H1 (cell line): ENCODE data around the gene SPIB. TPM values are rescaled to one million over a fixed set of nuclear protein-coding genes. Genes with fewer than 3 reads are reported as not detected.

Experiments
- CTCF ChIA-PET: fragments of 300-600 bp; sonication (Branson Sonifier 250); formaldehyde crosslinking; loops from one replicate; lab custom pipeline; 2021; ENCODE audit not compliant: partially characterized antibody; lab: Charles Lee
- POLR2A ChIA-PET: fragments of 300-600 bp; sonication (Branson Sonifier 250); formaldehyde crosslinking; loops from one replicate; lab custom pipeline; 2021; ENCODE audit warnings: inconsistent platforms; ENCODE audit not compliant: partially characterized antibody; lab: Charles Lee
- DNase-seq, 2 experiments: peaks; one replicate each; pipeline versions ENCODE4 v3.0.0 to v3.0.0-alpha.2; 2010 to 2022; ENCODE audit warnings: low spot score in 2 of 2, low read depth in 1 of 2, mixed read lengths in 1 of 2
- FAIRE-seq: peaks from 2 replicates; lab custom pipeline; 2011; peaks lifted over from hg19 to GRCh38; lab: Jason Lieb, UNC
- H2AFZ ChIP-seq: 2 replicates; pipeline ENCODE4 v1.8.1; 2012; ENCODE audit warnings: low read length, inconsistent platforms
- H2AK5ac ChIP-seq: 2 replicates; pipeline ENCODE4 v1.6.1; 2013; ENCODE audit warnings: low read depth, low read length
- H2BK120ac ChIP-seq: replicated peaks from 2 replicates; pipeline ENCODE3; 2013; ENCODE audit warnings: low read depth, low read length, inconsistent platforms
- H2BK12ac ChIP-seq: 2 replicates; pipeline ENCODE4 v1.6.1; 2013; ENCODE audit warnings: low read depth, low read length
- H2BK15ac ChIP-seq: 2 replicates; pipeline ENCODE4 v1.6.1; 2013; ENCODE audit warnings: low read length
- H2BK20ac ChIP-seq: 2 replicates; pipeline ENCODE4 v1.6.1; 2013; ENCODE audit warnings: low read length
- H2BK5ac ChIP-seq: 2 replicates; pipeline ENCODE4 v1.6.1; 2013; ENCODE audit warnings: low read depth, low read length
- H3K14ac ChIP-seq: 2 replicates; pipeline ENCODE4 v1.6.1; 2013; ENCODE audit warnings: inconsistent platforms; ENCODE audit not compliant: insufficient read length
- H3K18ac ChIP-seq: 2 replicates; pipeline ENCODE4 v1.6.1; 2013; ENCODE audit warnings: low read length; ENCODE audit errors: extremely low read depth
- H3K23ac ChIP-seq: 2 replicates; pipeline ENCODE4 v1.6.1; 2013; ENCODE audit warnings: inconsistent platforms; ENCODE audit not compliant: insufficient read length
- H3K23me2 ChIP-seq: 2 replicates; pipeline ENCODE4 v1.6.1; 2013; ENCODE audit warnings: low read depth, low read length
- H3K27ac ChIP-seq: 2 replicates; pipeline ENCODE4 v1.6.1; 2011; ENCODE audit warnings: low read depth, low read length, inconsistent platforms
- H3K27me3 ChIP-seq, 4 experiments: replicated peaks in 1 of 4; 1 replicate in 1 of 4; 2 replicates in 3 of 4; pipeline versions ENCODE4 v1.6.1 to v1.8.1; 2011 to 2013; ENCODE audit warnings: low read length in 3 of 4, mild to moderate bottlenecking in 3 of 4, inconsistent platforms in 2 of 4, mixed read lengths in 2 of 4, moderate library complexity in 1 of 4; ENCODE audit not compliant: control insufficient read depth in 3 of 4, insufficient read depth in 3 of 4; ENCODE audit errors: extremely low read depth in 1 of 4
- H3K36me3 ChIP-seq, 4 experiments: 2 replicates each; pipeline versions ENCODE4 v1.6.1 to v1.8.1; 2011 to 2013; ENCODE audit warnings: mild to moderate bottlenecking in 4 of 4, low read length in 3 of 4, moderate library complexity in 2 of 4, control low read depth in 1 of 4, inconsistent platforms in 1 of 4; ENCODE audit not compliant: insufficient read depth in 4 of 4, control insufficient read depth in 2 of 4
- H3K4ac ChIP-seq: replicated peaks from 2 replicates; pipeline ENCODE3; 2013; ENCODE audit warnings: low read length, low read depth, mixed read lengths, inconsistent platforms; ENCODE audit not compliant: insufficient read length
- H3K4me1 ChIP-seq, 4 experiments: replicated peaks in 1 of 4; 1 replicate in 1 of 4; 2 replicates in 3 of 4; pipeline versions ENCODE4 v1.6.1 to v1.8.1; 2011 to 2013; ENCODE audit warnings: low read length in 3 of 4, inconsistent platforms in 2 of 4, mixed read lengths in 1 of 4; ENCODE audit not compliant: insufficient read depth in 4 of 4, control insufficient read depth in 3 of 4
- H3K4me2 ChIP-seq, 2 experiments: 2 replicates each; pipeline versions ENCODE4 v1.6.1 to v1.8.1; 2011 to 2013; ENCODE audit warnings: low read depth in 2 of 2, low read length in 2 of 2, control low read depth in 1 of 2, inconsistent platforms in 1 of 2, mild to moderate bottlenecking in 1 of 2; ENCODE audit not compliant: insufficient read depth in 1 of 2
- H3K4me3 ChIP-seq, 4 experiments: fragments of 200-600, 300-600 bp in 1 of 4; sonication (generic), shearing (Covaris generic), sonication (Bioruptor Twin) in 1 of 4; 2 replicates each; pipeline versions ENCODE4 v1.5.1 to v1.8.1; 2011 to 2016; ENCODE audit warnings: low read length in 4 of 4, low read depth in 3 of 4, control low read depth in 2 of 4, inconsistent platforms in 2 of 4, mild to moderate bottlenecking in 2 of 4, mixed read lengths in 1 of 4, moderate library complexity in 1 of 4; ENCODE audit not compliant: insufficient read depth in 2 of 4; ENCODE audit errors: extremely low read depth in 1 of 4
- H3K56ac ChIP-seq: replicated peaks from 2 replicates; pipeline ENCODE3; 2013; ENCODE audit warnings: low read depth, mild to moderate bottlenecking, mixed read lengths, low read length, inconsistent platforms; ENCODE audit not compliant: insufficient read length
- H3K79me1 ChIP-seq: 2 replicates; pipeline ENCODE4 v1.6.1; 2013; ENCODE audit warnings: low read depth, low read length, control low read depth
- H3K79me2 ChIP-seq, 2 experiments: 2 replicates each; pipeline versions ENCODE4 v1.6.1 to v1.8.1; 2012 to 2013; ENCODE audit warnings: low read length in 2 of 2, mild to moderate bottlenecking in 2 of 2, inconsistent platforms in 1 of 2; ENCODE audit not compliant: insufficient read depth in 2 of 2, control insufficient read depth in 1 of 2
- H3K9ac ChIP-seq, 4 experiments: replicated peaks in 1 of 4; 1 replicate in 1 of 4; 2 replicates in 3 of 4; pipeline versions ENCODE4 v1.6.1 to v1.8.1; 2011 to 2013; ENCODE audit warnings: low read depth in 3 of 4, low read length in 3 of 4, control low read depth in 2 of 4, mild to moderate bottlenecking in 2 of 4, moderate library complexity in 2 of 4, inconsistent platforms in 1 of 4; ENCODE audit errors: extremely low read depth in 1 of 4
- H3K9me3 ChIP-seq, 2 experiments: 2 replicates each; pipeline versions ENCODE4 v1.6.1 to v1.8.1; 2012 to 2013; ENCODE audit warnings: mild to moderate bottlenecking in 2 of 2, moderate library complexity in 2 of 2, control low read depth in 1 of 2, inconsistent platforms in 1 of 2, low read depth in 1 of 2, low read length in 1 of 2, mixed read lengths in 1 of 2; ENCODE audit not compliant: insufficient read depth in 2 of 2
- H4K20me1 ChIP-seq, 2 experiments: replicated peaks in 1 of 2; 2 replicates each; pipeline versions ENCODE3 to v1.8.1; 2011 to 2013; ENCODE audit warnings: inconsistent platforms in 2 of 2, low read length in 2 of 2, mild to moderate bottlenecking in 1 of 2; ENCODE audit not compliant: insufficient read depth in 2 of 2, control insufficient read depth in 1 of 2
- H4K5ac ChIP-seq: 2 replicates; pipeline ENCODE4 v1.6.1; 2013; ENCODE audit warnings: low read length, low read depth, mixed read lengths, inconsistent platforms; ENCODE audit not compliant: insufficient read length
- H4K8ac ChIP-seq: 2 replicates; pipeline ENCODE4 v1.8.0; 2013; ENCODE audit warnings: mild to moderate bottlenecking, moderate library complexity, low read length, inconsistent platforms; ENCODE audit not compliant: insufficient read depth; ENCODE audit errors: extremely low read depth
- H4K91ac ChIP-seq: replicated peaks from 2 replicates; pipeline ENCODE3; 2013; ENCODE audit warnings: low read length, mixed read lengths, inconsistent platforms; ENCODE audit not compliant: insufficient read length
- BACH1 ChIP-seq: IDR thresholded peaks from 2 replicates; pipeline ENCODE4 v1.6.1; 2012; ENCODE audit warnings: low read length, improper control_type of control experiment
- BRCA1 ChIP-seq: IDR thresholded peaks from 2 replicates; pipeline ENCODE4 v1.6.1; 2012; ENCODE audit warnings: low read depth, low read length, improper control_type of control experiment
- CHD2 ChIP-seq: IDR thresholded peaks from 2 replicates; pipeline ENCODE4 v1.6.1; 2012; ENCODE audit warnings: low read length, improper control_type of control experiment
- EGR1 ChIP-seq: IDR thresholded peaks from 2 replicates; pipeline ENCODE4 v1.6.1; 2011; ENCODE audit warnings: low read depth, low read length, borderline replicate concordance
- EP300 ChIP-seq, 2 experiments: IDR thresholded peaks; 1 replicate in 1 of 2; 2 replicates in 1 of 2; pipeline ENCODE4 v1.6.1; 2011 to 2012; ENCODE audit warnings: low read depth in 2 of 2, low read length in 2 of 2, mild to moderate bottlenecking in 2 of 2, borderline replicate concordance in 1 of 2, inconsistent platforms in 1 of 2, moderate library complexity in 1 of 2
- EZH2 ChIP-seq: fragments of 200-600 bp; sonication (generic); IDR thresholded peaks from 2 replicates; pipeline ENCODE4 v1.7.1; 2012; ENCODE audit warnings: low read depth, mild to moderate bottlenecking, moderate library complexity, low read length, inconsistent platforms; ENCODE audit not compliant: severe bottlenecking
- GABPA ChIP-seq: IDR thresholded peaks from 2 replicates; pipeline ENCODE4 v1.6.1; 2011; ENCODE audit warnings: mild to moderate bottlenecking, low read length, moderate library complexity, borderline replicate concordance; ENCODE audit not compliant: insufficient read depth
- POLR2AphosphoS5 ChIP-seq: IDR thresholded peaks from 2 replicates; pipeline ENCODE4 v1.6.1; 2011; ENCODE audit warnings: low read depth, low read length
- RAD21 ChIP-seq, 2 experiments: IDR thresholded peaks in 1 of 2; conservative IDR thresholded peaks in 1 of 2; 2 replicates each; pipeline ENCODE4 v1.6.1; 2011; ENCODE audit warnings: low read depth in 2 of 2, low read length in 2 of 2, improper control_type of control experiment in 1 of 2, inconsistent platforms in 1 of 2, mild to moderate bottlenecking in 1 of 2, moderate library complexity in 1 of 2
- SIRT6 ChIP-seq: IDR thresholded peaks from one replicate; pipeline ENCODE4 v1.7.1; 2012; ENCODE audit warnings: low read length, inconsistent platforms
- TBP ChIP-seq: IDR thresholded peaks from 2 replicates; pipeline ENCODE4 v1.6.1; 2011; ENCODE audit warnings: low read depth, low read length, improper control_type of control experiment
- WGBS, 2 experiments: shearing (Covaris generic) in 1 of 2; methylation state at CpG; one replicate each; pipeline versions ENCODE4 v1.1.6 to v1.1.7; 2013 to 2015; ENCODE audit warnings: low lambda C conversion rate in 2 of 2, mixed read lengths in 2 of 2, inconsistent platforms in 1 of 2, low coverage in 1 of 2, missing lambda C conversion rate in 1 of 2; ENCODE audit not compliant: insufficient replicate concordance in 2 of 2, insufficient coverage in 1 of 2, insufficient read length in 1 of 2; ENCODE audit errors: extremely low coverage in 1 of 2, missing lambda C conversion rate in 1 of 2; 5-methylcytosine and 5-hydroxymethylcytosine counted together
- polyA plus RNA-seq, 7 experiments: library from polyadenylated mRNA; depleted of rRNA in 3 of 7; stranded (reverse) in 5 of 7; unstranded in 2 of 7; fragments of >200 nt in 5 of 7; fragments of 200-250 nt in 2 of 7; gene quantifications; 1 replicate in 5 of 7; 2 replicates in 1 of 7; 4 replicates in 1 of 7; pipeline versions ENCODE4 v1.2.1 to v1.2.3, GENCODE V29; 2011 to 2013; ENCODE audit warnings: missing spikeins in 2 of 7, mixed read lengths in 2 of 7
- total RNA-seq: library from RNA; stranded (reverse); fragmentation: NEBNext Ultra II Directional; extraction: Animal tissue kit (Norgen Biotek cat#: 25700); gene quantifications from 2 replicates; pipeline ENCODE4 v1.2.1, GENCODE V29; 2021
- TF ChIP-seq, protein P1 (sequence below): IDR thresholded peaks from 2 replicates; pipeline ENCODE4 v1.6.1; 2011; ENCODE audit warnings: low read depth, mild to moderate bottlenecking, low read length; ENCODE audit not compliant: insufficient read depth
- TF ChIP-seq, protein P2 (sequence below): IDR thresholded peaks from 2 replicates; pipeline ENCODE4 v1.6.1; 2012; ENCODE audit warnings: inconsistent platforms

SPIB gene
- total and polyA plus RNA-seq, 2 of the 8 experiments (the other 6 are each of a cell fraction or from before 2014, with no cell fraction given), result 11.1 to 17.4 TPM

DNA sequence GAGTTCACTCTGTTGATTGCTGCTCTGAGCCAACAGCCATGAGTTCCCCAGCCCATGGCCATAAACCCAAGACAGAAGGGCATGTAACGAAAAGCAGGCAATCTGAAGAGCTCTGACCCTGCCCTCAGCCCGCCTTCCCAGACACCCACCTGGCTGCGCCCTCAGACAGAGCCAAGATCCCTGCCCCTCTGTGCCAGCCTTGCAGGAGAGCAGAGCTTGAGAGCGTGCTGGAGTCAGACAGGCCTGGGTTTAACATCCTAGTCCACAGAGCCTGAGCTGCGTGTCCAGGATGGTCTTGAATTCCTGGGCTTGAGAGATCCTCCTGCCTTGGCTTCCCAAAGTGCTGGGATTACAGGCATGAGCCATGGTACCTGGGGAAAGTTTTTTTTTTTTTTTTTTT lies 38.6 kb downstream of the SPIB start:
- Histone ChIP-seq H3K23me2 (peaks cover 7% of the 10 kb centered on the region; the same call in 1 of the 2 replicates), H2BK15ac (no peak overlapping the region), H3K4me1 (peaks cover 0 to 3% (median 0%) of the 10 kb centered on the region in 4 experiments; a peak in 2 of 7 replicates), H3K14ac (no peak overlapping the region), H4K20me1 (peaks cover 0 to 3% of the 10 kb centered on the region in 2 experiments), H3K4me2 (no peak overlapping the region), H4K5ac (no peak overlapping the region), H3K4me3 (no peak overlapping the region), H4K91ac (no peak overlapping the region), H3K56ac (no peak overlapping the region), H3K18ac (no peak overlapping the region), H2BK5ac (no peak overlapping the region), H3K79me1 (no peaks in the 10 kb centered on the region), H4K8ac (no peak overlapping the region), H3K23ac (no peak overlapping the region), H3K27me3 (no peaks in the 10 kb centered on the region; a peak in 2 of 7 replicates), H3K4ac (no peak overlapping the region), H3K36me3 (no peaks in the 10 kb centered on the region), H2AFZ (no peak overlapping the region), H2AK5ac (no peak overlapping the region), H2BK12ac (no peak overlapping the region), H2BK20ac (no peak overlapping the region), H2BK120ac (no peak overlapping the region), H3K9ac (no peak overlapping the region), H3K79me2 (no peaks in the 10 kb centered on the region), H3K27ac (no peak overlapping the region), H3K9me3 (no peaks in the 10 kb centered on the region)
- 90% methylated on average over 5 of the region's 5 CpGs; no CpG with 5 or more reads in 1 of the 2 experiments for WGBS, 2 experiments
- CTCF ChIA-PET, result interaction anchor here (0.6 to 1.1 kb wide), 4 partner anchors 88 to 162 kb away, joined by 3 to 6 read pairs (median 4); no protein-coding TSS in a partner anchor
- FAIRE-seq, result no peak
- no peak for DNase-seq
- POLR2A ChIA-PET, result interaction anchor here (1.1 kb wide), 1 partner anchor 9 kb away, joined by 4 read pairs; no protein-coding TSS in a partner anchor
- TF ChIP-seq, protein P1, sequence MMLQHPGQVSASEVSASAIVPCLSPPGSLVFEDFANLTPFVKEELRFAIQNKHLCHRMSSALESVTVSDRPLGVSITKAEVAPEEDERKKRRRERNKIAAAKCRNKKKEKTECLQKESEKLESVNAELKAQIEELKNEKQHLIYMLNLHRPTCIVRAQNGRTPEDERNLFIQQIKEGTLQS, result no peak
- TF ChIP-seq BACH1 (no peak), CHD2 (no peak), BRCA1 (no peak), TBP (no peak), GABPA (no peak), RAD21 (IDR thresholded peaks at IDR 0.05 in 1 of 2, conservative IDR thresholded peaks at IDR 0.05 in 1 of 2; ENCODE audit: low read depth in 2 of 2, low read length in 2 of 2) (no peak), POLR2AphosphoS5 (no peak), SIRT6 (no peak), EP300 (IDR thresholded peaks at IDR 0.05; ENCODE audit: borderline replicate concordance in 1 of 2, low read depth in 2 of 2, low read length in 2 of 2) (no peak), EZH2 (no peak), EGR1 (no peak)
- TF ChIP-seq, protein P2, sequence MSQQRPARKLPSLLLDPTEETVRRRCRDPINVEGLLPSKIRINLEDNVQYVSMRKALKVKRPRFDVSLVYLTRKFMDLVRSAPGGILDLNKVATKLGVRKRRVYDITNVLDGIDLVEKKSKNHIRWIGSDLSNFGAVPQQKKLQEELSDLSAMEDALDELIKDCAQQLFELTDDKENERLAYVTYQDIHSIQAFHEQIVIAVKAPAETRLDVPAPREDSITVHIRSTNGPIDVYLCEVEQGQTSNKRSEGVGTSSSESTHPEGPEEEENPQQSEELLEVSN, result no peak
